PC-9 (cell line): Measurements from ENCODE around the gene DESI2.

ENCODE experiments used
- EZH2 ChIP-seq: fragments of 200-600 bp; sonication (generic); IDR thresholded peaks from 2 replicates; pipeline ENCODE4 v1.8.0; 2017; ENCODE audit warnings: antibody characterized with exemption, low read depth
- TF ChIP-seq, protein P1 (sequence below): fragments of 200-600 bp; sonication (generic); conservative IDR thresholded peaks from 2 replicates; pipeline ENCODE4 v1.6.1; 2017; ENCODE audit warnings: mixed run types, antibody characterized with exemption, mild to moderate bottlenecking, moderate library complexity

DNA sequence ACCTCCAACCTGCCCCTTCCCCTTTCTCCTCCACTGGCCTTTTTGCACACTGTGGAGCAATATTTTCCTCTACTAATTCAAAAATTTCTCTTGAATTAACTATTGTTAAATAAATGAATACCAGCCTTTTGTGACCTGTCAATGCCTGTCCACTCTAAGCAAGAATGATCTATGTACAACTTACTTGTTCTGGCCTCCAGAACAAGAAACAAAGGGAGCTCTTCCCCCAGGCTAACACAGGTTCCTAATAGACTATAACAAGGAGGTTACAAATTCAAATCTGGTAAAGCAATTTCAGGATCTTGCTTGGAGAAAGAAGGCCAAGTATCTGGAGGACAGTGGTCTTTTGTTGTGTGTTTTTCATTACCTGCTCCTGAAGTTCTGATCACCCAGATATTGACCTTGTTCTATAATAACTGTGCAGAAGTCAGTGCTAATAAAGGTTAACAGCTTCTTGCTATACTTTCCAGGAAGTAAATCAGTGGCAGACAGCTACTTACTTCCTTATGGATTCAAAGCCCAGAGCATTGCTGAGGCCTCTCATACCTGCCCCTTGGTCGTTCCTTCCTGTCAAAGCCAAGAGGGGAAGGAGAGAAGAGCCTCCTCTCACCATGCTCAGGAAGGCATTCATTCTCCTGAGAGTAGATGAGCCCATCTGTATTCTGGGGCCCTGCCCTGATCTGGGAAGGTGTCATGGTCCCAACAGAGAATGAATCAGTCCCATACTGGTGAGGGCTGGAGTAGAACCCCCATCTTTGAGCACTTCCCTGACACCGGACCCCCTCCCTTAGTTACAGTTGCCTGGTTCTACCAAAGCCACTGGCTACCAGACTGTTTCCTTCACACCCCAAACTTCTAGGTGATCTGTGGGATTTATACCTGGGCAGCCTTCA is 56.8 kb downstream of the DESI2 start:
- TF ChIP-seq, protein P1, sequence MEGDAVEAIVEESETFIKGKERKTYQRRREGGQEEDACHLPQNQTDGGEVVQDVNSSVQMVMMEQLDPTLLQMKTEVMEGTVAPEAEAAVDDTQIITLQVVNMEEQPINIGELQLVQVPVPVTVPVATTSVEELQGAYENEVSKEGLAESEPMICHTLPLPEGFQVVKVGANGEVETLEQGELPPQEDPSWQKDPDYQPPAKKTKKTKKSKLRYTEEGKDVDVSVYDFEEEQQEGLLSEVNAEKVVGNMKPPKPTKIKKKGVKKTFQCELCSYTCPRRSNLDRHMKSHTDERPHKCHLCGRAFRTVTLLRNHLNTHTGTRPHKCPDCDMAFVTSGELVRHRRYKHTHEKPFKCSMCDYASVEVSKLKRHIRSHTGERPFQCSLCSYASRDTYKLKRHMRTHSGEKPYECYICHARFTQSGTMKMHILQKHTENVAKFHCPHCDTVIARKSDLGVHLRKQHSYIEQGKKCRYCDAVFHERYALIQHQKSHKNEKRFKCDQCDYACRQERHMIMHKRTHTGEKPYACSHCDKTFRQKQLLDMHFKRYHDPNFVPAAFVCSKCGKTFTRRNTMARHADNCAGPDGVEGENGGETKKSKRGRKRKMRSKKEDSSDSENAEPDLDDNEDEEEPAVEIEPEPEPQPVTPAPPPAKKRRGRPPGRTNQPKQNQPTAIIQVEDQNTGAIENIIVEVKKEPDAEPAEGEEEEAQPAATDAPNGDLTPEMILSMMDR: no peak
- no peak for TF ChIP-seq EZH2
